Activated CD4-positive, alpha-beta T cell treated with anti-CD3 and anti-CD28 coated beads, Interleukin-2, amount 50 U/mL, for 16 hours (primary cell): ENCODE measurements around the gene XXYLT1.

Source experiments
- DNase-seq: peaks from one replicate; pipeline ENCODE4 v3.0.0-alpha.2; 2020

XXYLT1 gene

GRCh38 chr3:195149292-195150030 is 121.5 kb downstream of the XXYLT1 start:
- DNase-seq, result no peak

- no peak for DNase-seq
Measured at GRCh38 chr3:195148549-195148948, 122.4 kb downstream of the XXYLT1 start.

GRCh38 chr3:195147649-195148080 is 123.3 kb downstream of the XXYLT1 start:
- DNase-seq, result peak; percentile 65

- no peak for DNase-seq
Measured at GRCh38 chr3:195146131-195146530, 124.8 kb downstream of the XXYLT1 start.

- no peak for DNase-seq
Measured at GRCh38 chr3:195145579-195145978, 125.4 kb downstream of the XXYLT1 start.

- no peak for DNase-seq
Measured at GRCh38 chr3:195143221-195143620, 127.7 kb downstream of the XXYLT1 start.

- DNase-seq, result no peak
Measured at GRCh38 chr3:195142519-195142918, 128.4 kb downstream of the XXYLT1 start.

GRCh38 chr3:195140816-195141793 is 129.9 kb downstream of the XXYLT1 start:
- no peak for DNase-seq

GRCh38 chr3:195140410-195140809 is 130.5 kb downstream of the XXYLT1 start:
- DNase-seq, result no peak

- DNase-seq, result no peak
Measured at GRCh38 chr3:195139876-195140240, 131.1 kb downstream of the XXYLT1 start.

- DNase-seq, result no peak
Measured at GRCh38 chr3:195139091-195139875, 131.7 kb downstream of the XXYLT1 start.

GRCh38 chr3:195137638-195138588 is 133.0 kb downstream of the XXYLT1 start:
- DNase-seq, result no peak

GRCh38 chr3:195135917-195136316 is 135.0 kb downstream of the XXYLT1 start:
- no peak for DNase-seq

- no peak for DNase-seq
Measured at GRCh38 chr3:195134431-195134830, 136.5 kb downstream of the XXYLT1 start.

GRCh38 chr3:195133462-195133861 is 137.5 kb downstream of the XXYLT1 start:
- DNase-seq, result peak; percentile 79

GRCh38 chr3:195133013-195133412 is 137.9 kb downstream of the XXYLT1 start:
- no peak for DNase-seq

GRCh38 chr3:195131176-195131575 is 139.8 kb downstream of the XXYLT1 start:
- DNase-seq, result no peak

GRCh38 chr3:195129644-195130492 is 141.1 kb downstream of the XXYLT1 start:
- peak; percentile 76 for DNase-seq

- no peak for DNase-seq
Measured at GRCh38 chr3:195129072-195129643, 141.8 kb downstream of the XXYLT1 start.
